Kidney tubule cell (primary cell): ENCODE data around the gene SDCCAG8.

ENCODE experiments used
- DNase-seq: peaks from one replicate; pipeline ENCODE4 v3.0.0-alpha.2; 2018; ENCODE audit warnings: low spot score

The SDCCAG8 gene

DNA sequence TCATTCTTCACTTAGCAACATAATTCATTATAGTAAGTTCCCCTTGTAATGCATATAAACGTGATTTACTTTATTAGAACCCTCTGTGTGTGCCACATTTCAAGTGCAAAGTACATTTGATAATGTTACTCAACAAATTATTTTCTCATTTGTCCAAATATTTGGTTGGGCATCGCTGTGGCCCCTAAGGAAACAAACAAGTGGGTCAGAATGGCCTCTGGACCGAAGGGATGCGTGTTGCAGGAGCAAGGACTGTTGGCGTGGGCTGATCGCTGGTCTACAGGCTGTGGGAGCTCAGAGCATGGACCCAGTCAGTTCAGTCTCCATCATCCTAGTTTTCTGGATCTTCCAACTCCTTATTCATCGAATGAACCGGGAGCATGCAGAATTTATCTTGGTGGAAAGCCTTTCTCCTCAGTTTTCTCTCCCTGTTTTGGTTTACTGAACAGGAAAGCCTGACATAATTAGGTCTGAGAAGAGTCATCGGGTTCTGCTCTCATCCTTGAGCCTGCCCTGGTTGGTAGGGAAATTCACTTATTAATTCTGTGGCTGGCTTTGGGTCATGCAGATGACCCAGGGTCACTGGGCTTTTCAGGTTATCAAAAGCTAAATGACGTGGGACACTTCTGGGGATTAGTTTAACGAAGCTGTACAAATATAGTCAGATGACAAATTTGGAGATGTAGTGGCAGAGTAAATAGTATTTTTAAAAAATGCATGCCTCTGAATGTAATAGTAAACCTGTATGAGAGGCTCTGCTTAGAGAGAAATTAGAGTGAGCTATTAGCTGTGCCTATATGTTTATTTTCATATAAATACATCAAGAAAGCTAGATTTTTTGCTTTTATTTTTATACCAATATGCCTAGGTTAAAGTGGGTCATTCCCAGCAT lies 200.2 kb downstream of the SDCCAG8 start:
- DNase-seq = no peak

GRCh38 chr1:243457363-243457982 lies 201.6 kb downstream of the SDCCAG8 start:
- no peak for DNase-seq

DNA sequence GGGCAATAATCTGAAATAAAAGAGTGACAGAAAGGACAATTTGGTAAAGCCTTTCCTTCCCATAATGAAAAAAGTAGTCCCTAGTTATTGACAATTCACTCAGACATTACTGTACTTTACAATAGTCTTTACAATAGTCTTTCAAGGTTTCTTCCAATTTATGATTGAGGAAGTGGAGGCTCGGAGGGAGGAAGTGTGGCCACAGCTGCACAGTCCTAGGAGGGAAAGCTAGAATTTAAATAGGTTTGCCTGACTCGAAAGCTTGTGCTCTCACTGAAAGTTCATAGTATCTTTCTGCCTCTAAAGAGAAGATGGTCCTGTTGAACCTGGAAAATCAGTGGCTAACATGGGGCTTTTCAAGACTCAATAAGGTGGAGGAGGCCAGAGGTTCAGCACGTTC lies 203.2 kb downstream of the SDCCAG8 start:
- DNase-seq = no peak

GRCh38 chr1:243461700-243462099 lies 205.9 kb downstream of the SDCCAG8 start:
- DNase-seq = no peak

GRCh38 chr1:243462929-243463697 lies 207.3 kb downstream of the SDCCAG8 start:
- no peak for DNase-seq

- no peak for DNase-seq
Observed at GRCh38 chr1:243465081-243465480, 209.2 kb downstream of the SDCCAG8 start.

- DNase-seq = no peak
Observed at GRCh38 chr1:243465738-243466137, 209.9 kb downstream of the SDCCAG8 start.

- DNase-seq = no peak
Observed at GRCh38 chr1:243469497-243469896, 213.7 kb downstream of the SDCCAG8 start.

DNA sequence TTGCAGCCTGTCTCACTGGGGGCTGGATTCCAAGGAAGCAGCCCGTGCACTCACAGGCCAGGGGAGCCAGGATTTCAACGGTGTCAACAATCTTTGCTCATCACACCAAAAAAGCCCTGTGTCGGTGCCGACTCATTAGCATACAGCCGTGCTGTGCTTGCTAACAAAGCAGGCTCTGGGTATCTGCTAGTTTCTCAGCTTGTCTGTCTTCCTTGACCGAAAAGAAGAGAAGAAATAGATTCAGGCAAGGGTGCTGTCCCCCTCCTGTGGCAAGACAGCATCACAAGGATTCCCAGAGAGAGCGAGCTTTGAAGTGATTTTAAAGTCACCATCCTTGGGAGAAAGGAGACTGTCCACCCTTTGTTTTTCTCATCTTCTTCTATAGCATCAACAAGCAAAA lies 214.7 kb downstream of the SDCCAG8 start:
- DNase-seq = no peak

- no peak for DNase-seq
Observed at GRCh38 chr1:243471026-243471685, 215.3 kb downstream of the SDCCAG8 start.

GRCh38 chr1:243471754-243472745 lies 216.2 kb downstream of the SDCCAG8 start:
- DNase-seq = peak; percentile 54

DNA sequence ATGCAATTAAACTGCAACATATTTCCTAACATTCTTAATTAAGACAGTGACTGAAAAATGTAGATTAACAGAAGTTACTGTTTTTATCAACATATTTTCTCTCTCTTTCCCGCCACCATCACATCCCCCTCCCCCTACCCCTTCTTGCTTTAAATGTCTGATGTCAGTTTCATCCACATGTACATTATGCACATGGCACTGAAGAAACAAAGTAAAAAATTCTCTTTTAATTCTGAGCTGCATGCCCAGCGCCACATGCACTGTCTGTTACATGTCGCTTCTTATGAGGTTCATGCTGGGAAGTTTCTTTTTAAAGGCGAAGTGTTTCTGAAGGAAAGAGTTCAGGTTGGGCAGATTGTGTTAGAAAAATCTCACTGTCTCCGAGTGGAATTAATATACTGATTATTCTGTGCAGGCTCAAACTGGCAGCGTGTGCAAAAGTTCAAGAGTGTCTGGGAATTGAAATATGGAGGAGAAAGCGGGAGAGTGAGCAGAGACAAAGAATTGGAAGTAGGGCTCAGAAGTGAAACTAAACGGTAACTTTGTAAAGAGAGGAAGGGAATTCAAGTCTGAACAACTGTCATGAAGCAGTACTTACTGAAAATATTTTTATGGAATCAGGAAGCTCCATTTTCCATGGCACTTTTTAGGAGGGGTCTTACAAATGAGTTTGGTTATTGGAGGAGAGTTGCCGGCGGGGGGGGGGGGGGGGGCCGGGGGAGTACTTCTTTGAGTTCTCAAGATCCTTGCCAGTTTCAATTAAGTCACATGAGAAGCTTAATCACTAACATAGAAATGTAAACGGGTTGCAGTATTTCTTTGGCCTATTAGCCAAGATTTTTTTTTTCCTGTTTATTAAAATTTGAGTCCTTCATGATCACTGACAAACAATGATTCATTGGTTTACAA lies 217.6 kb downstream of the SDCCAG8 start:
- DNase-seq = peak; percentile 43

- peak; percentile 19 for DNase-seq
Observed at GRCh38 chr1:243474136-243474881, 218.5 kb downstream of the SDCCAG8 start.

- DNase-seq = no peak
Observed at GRCh38 chr1:243474906-243475305, 219.1 kb downstream of the SDCCAG8 start.

- peak; percentile 39 for DNase-seq
Observed at GRCh38 chr1:243475966-243476365, 220.1 kb downstream of the SDCCAG8 start.

DNA sequence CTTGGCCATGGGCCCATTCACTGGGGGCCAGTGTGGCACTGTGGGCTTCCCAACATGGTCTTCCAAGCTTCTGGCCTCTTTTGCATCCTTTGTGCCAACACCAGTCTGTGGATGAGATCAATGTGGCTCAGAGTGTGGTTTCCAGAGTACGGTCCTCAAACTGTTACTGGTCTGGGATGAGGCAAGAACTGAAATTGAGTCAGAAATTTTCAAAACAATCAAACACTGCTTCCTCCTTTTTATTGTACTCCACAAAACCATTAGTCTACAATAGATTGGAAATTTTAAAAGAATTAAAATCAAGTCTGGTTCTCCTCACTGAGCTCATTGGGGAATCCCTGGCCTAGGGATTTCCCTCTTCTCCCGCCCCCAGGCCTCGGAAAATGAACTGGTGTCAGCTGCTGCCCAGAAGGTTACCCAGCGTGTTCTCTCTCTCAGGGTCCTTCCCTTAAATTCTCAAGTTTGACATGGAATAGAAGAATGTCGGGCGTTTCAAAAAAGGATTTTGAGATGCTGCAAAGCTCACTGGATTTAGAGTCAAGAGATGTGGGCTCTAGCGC lies 222.0 kb downstream of the SDCCAG8 start:
- DNase-seq = no peak

DNA sequence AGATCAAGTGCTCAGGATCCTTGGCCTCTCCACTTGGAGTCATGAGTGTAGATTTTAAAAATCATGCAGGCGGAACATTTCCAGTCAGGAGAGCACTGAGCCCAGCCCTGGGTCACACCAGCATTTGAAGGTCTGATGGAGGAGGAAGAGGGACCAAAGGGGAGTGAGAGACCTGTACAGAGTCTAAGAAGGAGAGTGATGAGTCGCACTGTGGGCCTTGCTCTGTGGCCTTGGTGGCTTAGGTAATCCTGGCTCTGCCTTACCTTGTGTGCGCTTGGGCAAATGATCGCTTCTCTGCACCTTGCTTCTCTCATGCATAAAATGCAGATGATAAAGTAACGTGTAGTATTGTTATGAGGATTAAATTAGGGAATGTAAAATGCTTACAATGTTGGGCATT lies 225.3 kb downstream of the SDCCAG8 start:
- peak; percentile 2 for DNase-seq

DNA sequence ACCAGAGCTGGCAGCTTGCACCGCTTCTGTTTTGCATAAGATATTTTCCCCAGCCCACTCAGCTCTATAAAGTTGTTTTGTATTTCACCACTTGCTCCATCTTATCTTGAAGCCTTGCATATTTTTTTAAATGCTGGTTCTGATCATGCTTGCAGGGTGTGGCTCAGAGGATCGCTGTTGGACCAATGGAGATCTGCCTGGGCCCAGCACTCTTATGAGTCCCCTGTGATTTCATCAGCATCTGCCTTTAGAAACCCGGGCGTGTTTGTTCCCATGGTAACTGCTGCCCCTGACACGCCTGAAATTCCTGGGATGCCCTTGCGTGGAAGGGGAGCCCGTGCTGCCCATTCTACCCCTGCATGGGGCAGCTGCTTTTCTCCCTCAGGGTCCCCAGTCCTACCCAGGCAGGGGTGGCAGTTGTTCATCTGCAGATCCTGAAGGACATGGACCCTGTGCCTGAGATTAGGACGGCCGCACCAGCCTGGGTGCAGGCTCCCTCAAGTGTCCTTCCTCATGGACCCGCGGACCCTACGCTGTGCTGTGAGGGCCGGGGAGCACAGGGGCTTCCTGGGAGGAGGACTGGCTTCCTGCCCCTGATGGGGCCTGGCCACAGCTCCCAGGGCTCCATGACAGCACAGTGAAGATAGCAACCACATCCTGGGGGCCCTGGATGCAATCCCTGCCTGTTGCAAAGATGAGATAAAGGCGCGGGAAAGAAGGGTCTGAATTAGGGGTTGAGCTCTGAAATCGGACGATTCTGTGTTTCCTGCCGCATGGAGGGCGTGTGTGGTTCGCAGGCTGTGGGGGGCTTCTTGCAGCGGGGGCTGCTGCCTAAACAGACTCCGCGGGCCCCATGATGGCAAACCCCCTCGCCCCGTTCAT lies 226.5 kb downstream of the SDCCAG8 start:
- peak; percentile 34 for DNase-seq
